ENCODE measurements around the gene CEP89.
"Not testable (repeated sequence)": the region's sequence is repeated elsewhere in the genome, so short reads cannot be mapped to it uniquely, and the experiment has no call there.

CEP89 gene

GRCh38 chr19:32890326-32890725 lies 81.4 kb downstream of the CEP89 start:
- DNase-seq, result no peak

- DNase-seq, result no peak
Observed at GRCh38 chr19:32889137-32889934, 82.4 kb downstream of the CEP89 start.

GRCh38 chr19:32887572-32888215 lies 84.1 kb downstream of the CEP89 start:
- no peak for DNase-seq

- DNase-seq, result no peak
Observed at GRCh38 chr19:32886241-32886640, 85.5 kb downstream of the CEP89 start.

DNA sequence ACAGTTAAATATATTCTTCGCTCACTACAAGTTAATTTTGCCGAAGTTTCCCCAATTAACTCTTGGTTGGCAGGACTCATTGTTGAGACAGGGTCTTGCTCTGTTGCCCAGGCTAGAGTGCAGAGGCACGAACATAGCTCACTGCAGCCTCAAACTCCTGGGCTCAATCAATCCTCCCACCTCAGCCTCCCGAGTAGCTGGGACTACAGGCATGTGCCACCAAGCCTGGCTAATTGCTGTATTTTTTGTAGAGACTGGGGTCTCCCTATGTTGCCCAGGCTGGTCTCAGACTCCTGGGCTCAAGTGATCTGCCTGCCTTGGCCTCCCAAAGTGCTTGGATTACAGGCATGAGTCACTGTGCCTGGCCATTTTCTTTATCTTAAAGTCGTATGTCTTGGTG lies 86.5 kb downstream of the CEP89 start:
- DNase-seq, result not testable (repeated sequence)

DNA sequence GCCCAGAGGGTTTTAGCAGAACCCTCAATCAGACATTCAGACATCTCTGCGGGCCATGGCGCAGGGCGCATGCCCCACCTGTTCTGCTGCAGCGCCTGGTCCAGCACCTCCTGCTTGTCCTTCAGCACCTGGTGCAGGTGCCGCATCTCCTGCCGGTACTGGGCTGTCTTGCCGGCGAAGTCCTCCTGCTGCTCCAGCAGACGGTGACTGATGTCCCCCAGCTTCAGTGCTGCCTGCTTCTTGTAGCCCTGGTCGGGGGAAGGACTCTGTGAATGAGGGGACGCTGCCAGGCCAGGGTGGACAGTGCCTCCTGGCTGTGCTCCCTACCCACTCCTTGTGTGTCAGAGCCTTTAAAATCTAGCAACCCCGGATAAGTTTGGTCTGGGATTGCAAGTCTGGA lies 90.0 kb downstream of the CEP89 start:
- no peak for DNase-seq

DNA sequence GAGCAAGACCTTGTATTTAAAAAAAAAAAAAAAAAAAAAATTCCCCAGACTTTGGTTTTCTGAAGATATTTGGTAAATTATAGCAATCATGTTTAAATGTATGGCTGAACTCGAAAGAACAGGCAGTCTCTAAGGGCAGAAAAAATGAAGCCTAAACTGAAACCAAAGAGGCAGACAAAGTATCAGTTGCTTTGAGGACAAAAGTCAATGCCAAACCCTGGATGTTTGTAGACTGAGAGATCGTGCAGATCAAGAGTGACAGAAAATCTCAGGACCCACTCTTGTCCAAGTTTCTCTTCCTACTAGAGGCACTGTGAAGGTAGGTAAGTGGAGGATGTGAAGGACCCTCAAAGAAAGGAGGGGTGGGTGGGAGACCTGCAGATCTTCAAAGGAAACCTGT lies 91.1 kb downstream of the CEP89 start:
- DNase-seq, result no peak

GRCh38 chr19:32879741-32880140 lies 92.0 kb downstream of the CEP89 start:
- no peak for DNase-seq

DNA sequence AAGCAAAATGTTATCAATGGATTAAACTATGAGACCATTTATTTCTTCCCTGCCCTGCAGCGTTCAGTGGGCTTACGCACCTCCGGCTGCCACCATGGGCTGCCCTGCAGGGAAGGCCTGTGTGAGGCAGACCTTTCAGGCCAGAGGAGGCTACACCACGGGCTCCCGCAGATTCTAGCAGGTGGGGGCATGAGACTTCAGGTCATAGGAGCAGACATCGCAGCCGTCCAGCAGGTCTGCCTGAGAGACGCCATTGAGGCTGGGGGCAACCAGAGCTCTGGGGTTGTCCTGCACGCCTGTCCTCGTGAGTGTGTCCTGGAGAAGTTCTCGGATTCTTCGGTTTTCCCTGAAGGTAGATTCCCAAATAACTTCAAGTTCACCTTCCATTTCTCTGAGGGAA lies 92.8 kb downstream of the CEP89 start:
- DNase-seq, result no peak

DNA sequence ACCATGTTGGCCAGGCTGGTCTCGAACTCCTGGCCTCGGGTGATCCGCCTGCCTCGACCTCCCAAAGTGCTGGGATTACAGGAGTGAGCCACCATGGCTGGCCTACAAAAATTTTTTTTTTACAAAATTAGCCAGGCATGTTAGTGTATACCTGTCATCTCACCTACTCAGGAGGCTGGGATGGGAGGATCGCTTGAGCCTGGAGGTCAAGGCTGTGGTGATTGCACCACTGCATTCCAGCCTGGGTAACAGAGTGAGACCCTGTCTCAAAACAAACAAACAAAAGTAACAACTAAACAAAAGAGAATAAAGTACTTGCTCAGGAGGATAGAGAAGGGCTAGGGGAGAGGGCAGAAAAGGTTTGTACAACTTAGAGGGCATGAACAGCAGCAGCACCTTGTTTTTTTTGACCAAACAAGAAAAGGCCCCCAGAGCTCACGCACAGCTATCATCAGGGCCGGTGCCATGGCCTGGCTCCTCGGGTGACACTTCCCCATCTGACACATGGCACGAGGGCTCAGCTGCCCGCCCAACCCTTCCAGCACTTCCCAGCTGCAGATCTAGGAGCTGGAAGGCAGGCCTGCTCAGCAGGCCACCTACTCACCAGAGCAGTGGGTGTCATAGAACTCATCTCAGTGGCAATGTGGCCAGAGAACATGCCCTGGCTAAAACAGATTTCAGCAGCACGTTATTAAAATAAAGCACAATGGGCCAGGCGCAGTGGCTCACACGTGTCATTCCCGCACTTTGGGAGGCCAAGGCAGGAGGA lies 93.6 kb downstream of the CEP89 start:
- DNase-seq, result no peak

DNA sequence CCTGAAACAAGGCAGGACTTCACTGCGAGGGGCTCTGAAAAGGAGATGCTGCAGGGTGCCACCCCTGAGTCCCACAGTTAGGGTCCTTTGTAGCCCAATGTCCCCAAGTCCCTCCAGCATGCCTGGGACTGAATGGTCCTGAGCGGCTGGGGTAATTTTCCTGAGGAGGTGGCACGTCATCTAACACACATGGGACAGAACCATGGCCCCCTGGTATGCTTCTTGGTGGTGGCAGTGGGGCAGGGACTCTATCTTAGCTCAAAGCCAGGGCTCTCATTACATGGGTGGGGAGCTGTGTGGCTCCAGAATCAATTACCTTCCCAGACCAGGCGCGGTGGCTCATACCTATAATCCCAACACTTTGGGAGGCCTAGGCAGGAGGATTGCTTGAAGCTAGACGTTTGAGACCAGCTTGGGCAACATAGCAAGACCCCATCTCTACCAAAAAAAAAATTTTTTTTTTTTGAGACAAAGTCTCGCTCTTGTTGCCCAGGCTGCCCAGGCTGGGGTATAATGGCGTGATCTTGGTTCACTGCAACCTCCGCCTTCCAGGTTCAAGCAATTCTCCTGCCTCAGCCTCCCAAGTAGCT lies 94.3 kb downstream of the CEP89 start:
- no peak for DNase-seq

DNA sequence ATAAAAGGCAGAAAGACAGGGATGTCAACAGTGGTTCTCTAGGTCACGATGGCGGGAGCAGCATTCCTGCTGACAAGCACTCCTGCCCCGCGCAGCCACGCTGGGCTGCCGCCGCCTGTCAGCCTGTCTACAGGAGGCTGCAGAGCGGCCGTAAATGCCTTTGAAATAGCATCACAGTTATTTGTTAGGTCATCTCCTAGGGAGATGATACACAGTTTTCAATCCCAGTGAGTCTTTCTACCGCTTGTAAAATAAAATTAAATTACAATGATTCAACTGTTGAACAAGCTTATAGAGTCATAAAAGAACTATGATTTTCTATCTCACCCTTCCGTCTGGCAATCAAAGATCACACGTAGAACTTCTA lies 94.9 kb downstream of the CEP89 start:
- DNase-seq, result no peak

DNA sequence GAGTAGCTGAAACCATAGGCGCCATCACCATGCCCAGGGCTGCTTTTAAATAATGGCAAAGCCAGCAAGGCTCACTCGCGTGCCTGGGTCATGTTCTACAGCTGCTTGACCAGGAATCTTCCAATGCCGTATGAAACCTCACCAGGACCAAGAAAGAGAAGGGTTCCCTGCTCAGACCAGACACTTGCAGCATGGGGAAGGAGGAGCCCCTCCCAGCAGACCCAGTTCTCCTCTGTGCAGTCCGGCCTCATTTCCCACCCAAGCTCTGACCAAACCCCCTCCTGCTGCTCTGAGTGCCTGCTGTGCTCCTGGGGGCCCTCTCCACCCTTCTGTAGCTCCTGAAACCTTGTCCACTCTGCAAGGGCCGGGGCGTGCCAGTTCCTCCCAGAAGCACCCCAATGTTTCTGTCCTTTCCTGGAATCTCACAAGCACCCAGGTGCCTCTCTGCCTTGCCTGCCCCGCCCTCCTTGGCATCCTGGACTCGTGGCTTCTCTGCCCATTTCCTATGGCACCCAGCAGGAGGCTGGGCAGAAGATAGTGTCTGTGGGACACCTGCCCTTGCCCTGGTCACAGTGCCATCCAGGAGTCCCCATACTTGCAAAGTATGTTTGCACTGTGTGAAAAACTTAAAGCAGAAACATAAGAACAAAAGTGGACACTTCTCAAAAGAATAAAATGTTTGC lies 95.4 kb downstream of the CEP89 start:
- DNase-seq, result no peak

DNA sequence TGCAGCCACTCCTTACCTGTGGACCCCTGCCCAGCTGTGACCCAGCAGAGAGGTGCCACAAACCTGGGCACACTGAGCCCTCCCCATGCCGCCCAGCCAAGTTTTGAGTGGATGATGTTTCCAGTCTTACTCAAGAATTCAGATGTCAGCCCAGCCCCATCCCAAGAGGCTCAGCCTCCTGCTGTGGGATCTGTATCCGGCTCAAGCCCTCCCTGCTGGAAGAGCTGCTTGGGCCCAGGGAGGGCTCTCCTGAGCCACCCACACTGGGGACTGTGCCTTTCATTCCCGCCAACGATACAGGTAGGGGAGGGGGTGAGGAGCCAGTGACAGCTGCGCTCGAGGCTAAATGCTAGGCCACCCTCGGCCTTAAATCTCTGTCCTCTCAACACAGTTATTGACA lies 96.3 kb downstream of the CEP89 start:
- no peak for DNase-seq

DNA sequence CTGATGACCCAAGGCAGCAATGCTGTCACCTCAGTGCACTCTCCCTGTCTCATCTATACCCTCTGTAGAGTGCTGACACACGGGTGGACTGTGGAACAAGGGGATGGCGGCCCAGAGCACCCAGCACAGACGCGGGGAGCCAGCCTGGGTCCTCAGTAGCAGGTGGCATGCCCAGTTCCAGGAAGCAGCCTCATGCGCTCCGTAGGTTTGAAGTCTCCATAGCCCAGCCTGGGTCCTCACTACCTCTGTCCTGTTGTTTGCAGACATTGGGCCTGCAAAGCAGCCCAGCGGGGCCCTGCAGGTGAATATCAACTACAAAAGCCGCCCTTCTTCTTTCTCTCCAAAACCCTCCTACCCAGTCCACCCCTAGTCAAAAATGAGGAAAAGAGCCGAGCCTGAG lies 97.2 kb downstream of the CEP89 start:
- no peak for DNase-seq

GRCh38 chr19:32873247-32873959 lies 98.4 kb downstream of the CEP89 start:
- no peak for DNase-seq

- DNase-seq, result no peak
Observed at GRCh38 chr19:32872391-32872790, 99.4 kb downstream of the CEP89 start.

DNA sequence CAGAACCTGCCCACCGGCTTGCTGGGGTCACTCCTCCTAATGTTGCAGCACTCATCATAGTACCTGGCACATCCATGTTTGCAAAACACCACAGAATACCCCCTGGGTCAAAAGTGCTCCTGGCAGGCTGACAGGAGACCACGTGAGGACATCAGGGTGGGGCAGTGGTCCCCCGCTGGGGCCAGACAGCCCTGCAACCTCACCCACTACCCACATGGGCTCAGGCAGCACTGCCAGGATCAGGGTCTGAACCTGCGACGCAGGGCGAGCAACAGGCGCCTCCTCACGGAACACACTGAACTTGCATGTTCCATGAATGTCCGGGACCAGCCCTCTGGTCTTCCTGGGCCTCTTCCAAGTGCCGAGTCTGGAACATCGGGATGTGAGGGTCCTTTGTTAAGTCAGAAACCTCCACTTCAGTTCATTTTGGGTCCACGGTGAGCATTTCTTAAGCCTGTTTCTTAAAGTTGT lies 100.7 kb downstream of the CEP89 start:
- DNase-seq, result no peak

DNA sequence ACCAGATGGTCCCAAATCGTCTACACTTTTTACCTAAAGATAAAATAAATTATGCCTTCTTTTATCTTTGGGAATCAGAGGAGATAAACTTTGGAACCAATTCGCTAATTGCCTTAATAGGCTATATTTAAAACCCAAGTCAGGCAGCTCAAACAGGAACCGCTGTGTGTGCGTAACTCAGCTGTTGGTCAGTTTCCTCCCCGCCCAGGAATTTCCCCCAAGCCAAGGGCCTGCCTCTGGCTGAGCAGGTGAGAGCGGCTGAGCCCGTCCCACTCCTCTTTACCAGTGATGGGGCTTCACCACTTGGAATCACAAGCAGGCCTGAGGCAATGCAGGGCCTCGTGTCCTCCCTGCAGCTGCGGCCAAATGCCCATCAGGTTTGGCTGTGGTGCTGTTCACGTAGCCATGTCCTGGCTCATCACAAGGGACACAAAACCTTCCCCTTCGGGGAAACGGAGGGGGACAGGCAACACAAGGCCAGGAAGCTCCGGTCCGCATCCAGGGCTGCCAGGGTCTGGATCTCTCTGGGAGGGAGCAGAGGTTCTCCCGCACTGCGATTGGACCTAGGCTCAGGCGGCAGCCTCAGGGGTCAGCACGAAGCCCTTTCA lies 101.7 kb downstream of the CEP89 start:
- DNase-seq, result no peak

DNA sequence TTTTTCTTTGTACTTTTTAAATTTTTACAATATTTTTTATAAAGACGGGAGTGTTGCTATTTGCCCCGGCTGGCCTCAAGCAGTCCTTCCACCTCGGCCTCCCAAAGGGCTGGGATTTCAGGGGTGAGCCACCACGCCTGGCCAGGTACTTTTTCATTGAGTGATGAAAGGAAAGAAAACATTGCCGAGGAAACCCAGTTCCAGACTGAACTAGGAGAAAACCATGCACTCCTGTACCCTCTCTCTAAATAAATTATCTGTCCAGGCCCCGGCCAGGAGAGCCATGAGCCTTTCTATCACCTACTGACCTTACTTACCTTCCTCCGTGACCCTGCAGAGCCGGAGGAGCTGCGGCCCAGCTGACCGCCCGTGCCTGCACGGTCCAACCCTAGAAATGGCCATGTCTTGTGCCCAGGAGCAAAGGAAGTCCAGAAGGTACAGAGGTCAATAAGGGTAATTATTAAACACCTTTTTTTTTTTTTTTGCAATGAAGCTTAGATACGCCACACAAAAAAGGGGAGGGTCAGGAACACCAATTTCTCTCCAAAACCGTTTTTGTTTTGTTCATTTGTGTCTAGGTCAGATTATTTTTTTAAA lies 102.3 kb downstream of the CEP89 start, which contains the start of gene SLC7A9:
SLC7A9 (minus strand) TSS at position 399 of the 597 bp plus-strand sequence. CDS start 1,233 bp downstream, outside the sequence.
- no peak for DNase-seq
